Stimulated activated CD8-positive, alpha-beta memory T cell treated with anti-CD3 and anti-CD28 coated beads, Interleukin-12 subunit alpha, Interleukin-12 subunit beta, amount 100 ng/mL, for 24 hours (primary cell): ENCODE data around the gene MTA1.
A peak's percentile ranks its signal among the peaks of the same experiment; 100 is the strongest.

Source experiments
- DNase-seq: peaks from one replicate; pipeline ENCODE4 v3.0.0-alpha.2; 2020; ENCODE audit errors: extremely low read depth

MTA1 gene

GRCh38 chr14:105408592-105408991 lies 11.0 kb upstream of the MTA1 start:
- DNase-seq, result no peak

GRCh38 chr14:105409364-105409763 lies 10.3 kb upstream of the MTA1 start:
- DNase-seq, result no peak

GRCh38 chr14:105410642-105411016 lies 9.0 kb upstream of the MTA1 start:
- DNase-seq, result no peak

GRCh38 chr14:105411017-105411941 lies 8.3 kb upstream of the MTA1 start:
- DNase-seq, result no peak

GRCh38 chr14:105411985-105412770 lies 7.4 kb upstream of the MTA1 start:
- DNase-seq, result no peak

- no peak for DNase-seq
Measured at GRCh38 chr14:105412771-105413543, 6.7 kb upstream of the MTA1 start.

- no peak for DNase-seq
Measured at GRCh38 chr14:105413544-105413886, 6.1 kb upstream of the MTA1 start.

GRCh38 chr14:105414456-105415371 lies 4.9 kb upstream of the MTA1 start:
- DNase-seq, result peak; percentile 53

- DNase-seq, result no peak
Measured at GRCh38 chr14:105415481-105416428, 3.9 kb upstream of the MTA1 start.

GRCh38 chr14:105416671-105417070 lies 3.0 kb upstream of the MTA1 start:
- no peak for DNase-seq

- no peak for DNase-seq
Measured at GRCh38 chr14:105417690-105418121, 1.9 kb upstream of the MTA1 start.

GRCh38 chr14:105418269-105419194 lies 1.1 kb upstream of the MTA1 start:
- no peak for DNase-seq

- DNase-seq, result no peak
Measured at GRCh38 chr14:105420101-105420973, 710 bp downstream of the MTA1 start.

GRCh38 chr14:105420974-105421674 lies 1.5 kb downstream of the MTA1 start:
- no peak for DNase-seq

- no peak for DNase-seq
Measured at GRCh38 chr14:105421723-105422615, 2.3 kb downstream of the MTA1 start.
